GM12878 (cell line): ENCODE data around the gene C3. TPM values are rescaled to one million over a fixed set of nuclear protein-coding genes. Genes with fewer than 3 reads are reported as not detected.
A peak's percentile ranks its signal among the peaks of the same experiment; 100 is the strongest.

Experiments used
- ATF7 ChIP-seq: fragments of 450-650 bp; IDR thresholded peaks from 2 replicates; pipeline ENCODE4 v1.6.1; 2016; ENCODE audit warnings: low read depth, mild to moderate bottlenecking
- BHLHE40 ChIP-seq, 2 experiments: fragments of 450-650 bp in 1 of 2; IDR thresholded peaks; 2 replicates each; pipeline ENCODE4 v1.6.1; 2011 to 2017; ENCODE audit warnings: low read depth in 2 of 2, borderline replicate concordance in 1 of 2, improper control_type of control experiment in 1 of 2, low read length in 1 of 2, mild to moderate bottlenecking in 1 of 2
- EP300 ChIP-seq, 2 experiments: fragments of 150-350 bp in 1 of 2; IDR thresholded peaks; 2 replicates each; pipeline ENCODE4 v1.6.1; 2011 to 2012; ENCODE audit warnings: low read depth in 2 of 2, low read length in 2 of 2, borderline replicate concordance in 1 of 2, improper control_type of control experiment in 1 of 2, inconsistent platforms in 1 of 2; ENCODE audit not compliant: control insufficient read depth in 1 of 2
- FOXM1 ChIP-seq: IDR thresholded peaks from 2 replicates; pipeline ENCODE4 v1.6.1; 2012; ENCODE audit warnings: low read depth, mild to moderate bottlenecking, inconsistent platforms, low read length, moderate library complexity
- IKZF1 ChIP-seq: fragments of 450-650 bp; conservative IDR thresholded peaks from 2 replicates; pipeline ENCODE4 v1.6.1; 2017; ENCODE audit warnings: antibody characterized with exemption, mild to moderate bottlenecking
- NBN ChIP-seq: fragments of 450-650 bp; IDR thresholded peaks from 2 replicates; pipeline ENCODE4 v1.6.1; 2016
- NFIC ChIP-seq: IDR thresholded peaks from 2 replicates; pipeline ENCODE4 v1.6.1; 2012; ENCODE audit warnings: low read depth, mild to moderate bottlenecking, inconsistent platforms, low read length, moderate library complexity
- POU2F2 ChIP-seq: IDR thresholded peaks from 3 replicates; pipeline ENCODE4 v1.6.1; 2011; ENCODE audit warnings: low read depth, mild to moderate bottlenecking, low read length, borderline replicate concordance
- ZBED1 ChIP-seq: IDR thresholded peaks from 2 replicates; pipeline ENCODE4 v1.6.1; 2016; ENCODE audit warnings: borderline replicate concordance
- polyA plus RNA-seq, 11 experiments: library from polyadenylated mRNA; depleted of rRNA in 4 of 11; unstranded in 6 of 11; stranded (reverse) in 5 of 11; fragments of >200 nt; fragmentation: Nextera tagmentation in 4 of 11; fragmentation: Illumina TruSeq in 1 of 11; extraction: Ambion mirVana in 4 of 11; extraction: Trizol in 1 of 11; gene quantifications; 1 replicate in 1 of 11; 2 replicates in 10 of 11; pipeline versions ENCODE4 v1.2.1 to v1.2.3, GENCODE V29; 2011 to 2016; ENCODE audit warnings: inconsistent platforms in 2 of 11, missing spikeins in 2 of 11, low read depth in 1 of 11
- total RNA-seq, 4 experiments: library from RNA; depleted of rRNA in 3 of 4; stranded (reverse); fragments of >200 nt in 3 of 4; fragmentation: Illumina TruSeq in 1 of 4; extraction: Trizol in 1 of 4; gene quantifications; 2 replicates each; pipeline versions ENCODE4 v1.2.1 to v1.2.3, GENCODE V29; 2013 to 2021
- TF ChIP-seq, protein P1 (sequence below): fragments of 450-650 bp; IDR thresholded peaks from 2 replicates; pipeline ENCODE4 v1.6.1; 2017; ENCODE audit warnings: mild to moderate bottlenecking, moderate library complexity
- TF ChIP-seq, protein P2 (sequence below): fragments of 450-650 bp; IDR thresholded peaks from 2 replicates; pipeline ENCODE4 v1.6.1; 2016; ENCODE audit warnings: mild to moderate bottlenecking
- TF ChIP-seq, protein P3 (sequence below): IDR thresholded peaks from 2 replicates; pipeline ENCODE4 v1.6.1; 2012; ENCODE audit warnings: low read length, inconsistent platforms

The C3 gene
- total and polyA plus RNA-seq, 10 of the 15 experiments (the other 5 are each of a cell fraction or from before 2014, with no cell fraction given) = 0.20 to 6.7 (median 0.72) TPM

DNA sequence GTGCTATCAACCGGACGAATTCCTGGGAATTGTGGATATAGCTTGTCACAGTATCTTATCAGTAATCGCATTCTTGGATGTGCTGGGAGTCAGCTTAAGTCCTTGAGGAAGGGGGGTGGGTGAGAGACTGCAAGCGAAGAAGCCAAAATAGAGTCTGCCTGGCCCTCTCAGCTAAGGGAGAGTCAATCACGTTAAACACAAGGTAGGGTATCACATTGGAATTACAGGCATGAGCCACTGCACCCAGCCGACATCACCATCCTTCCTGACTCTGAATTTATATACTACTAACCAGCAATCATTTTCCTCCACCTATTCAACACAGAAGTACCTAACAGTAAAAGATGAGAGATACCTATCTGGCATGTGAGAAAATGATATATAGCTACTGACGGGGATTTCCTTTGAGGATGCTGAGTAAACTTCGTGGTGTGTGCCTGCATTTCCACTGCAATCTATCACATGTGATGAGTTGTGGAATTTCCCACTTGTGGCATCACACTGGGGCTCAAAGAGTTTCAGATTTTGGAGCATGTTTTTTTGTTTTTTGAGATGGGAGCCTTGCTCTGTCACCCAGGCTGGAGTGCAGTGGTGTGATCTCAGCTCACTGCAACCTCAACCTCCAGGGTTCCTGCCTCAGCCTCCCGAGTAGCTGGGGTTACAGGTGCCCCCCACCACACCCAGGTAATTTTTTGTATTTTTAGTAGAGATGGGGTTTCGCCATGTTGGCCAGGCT lies 58.8 kb downstream of the C3 start (continued):
- TF ChIP-seq NFIC (peak; percentile 69; the same call in 1 of the 2 replicates), EP300 (IDR thresholded peaks at IDR 0.05; ENCODE audit: borderline replicate concordance in 1 of 2, control insufficient read depth in 1 of 2, low read depth in 2 of 2, low read length in 2 of 2) (peak in 1 of 2 experiments; percentile 32; a peak in 2 of 4 replicates), NBN (peak; percentile 78), FOXM1 (peak; percentile 61; the same call in 1 of the 2 replicates), BHLHE40 (IDR thresholded peaks at IDR 0.05; ENCODE audit: borderline replicate concordance in 1 of 2, low read depth in 2 of 2, low read length in 1 of 2) (peak; percentile 89 to 90), IKZF1 (peak; percentile 79), POU2F2 (peak; percentile 27; the same call in 1 of the 3 replicates), ATF7 (peak; percentile 58), ZBED1 (0 out of 2 replicates have a peak, but pooled peaks have one; percentile 50)
- TF ChIP-seq, protein P1, sequence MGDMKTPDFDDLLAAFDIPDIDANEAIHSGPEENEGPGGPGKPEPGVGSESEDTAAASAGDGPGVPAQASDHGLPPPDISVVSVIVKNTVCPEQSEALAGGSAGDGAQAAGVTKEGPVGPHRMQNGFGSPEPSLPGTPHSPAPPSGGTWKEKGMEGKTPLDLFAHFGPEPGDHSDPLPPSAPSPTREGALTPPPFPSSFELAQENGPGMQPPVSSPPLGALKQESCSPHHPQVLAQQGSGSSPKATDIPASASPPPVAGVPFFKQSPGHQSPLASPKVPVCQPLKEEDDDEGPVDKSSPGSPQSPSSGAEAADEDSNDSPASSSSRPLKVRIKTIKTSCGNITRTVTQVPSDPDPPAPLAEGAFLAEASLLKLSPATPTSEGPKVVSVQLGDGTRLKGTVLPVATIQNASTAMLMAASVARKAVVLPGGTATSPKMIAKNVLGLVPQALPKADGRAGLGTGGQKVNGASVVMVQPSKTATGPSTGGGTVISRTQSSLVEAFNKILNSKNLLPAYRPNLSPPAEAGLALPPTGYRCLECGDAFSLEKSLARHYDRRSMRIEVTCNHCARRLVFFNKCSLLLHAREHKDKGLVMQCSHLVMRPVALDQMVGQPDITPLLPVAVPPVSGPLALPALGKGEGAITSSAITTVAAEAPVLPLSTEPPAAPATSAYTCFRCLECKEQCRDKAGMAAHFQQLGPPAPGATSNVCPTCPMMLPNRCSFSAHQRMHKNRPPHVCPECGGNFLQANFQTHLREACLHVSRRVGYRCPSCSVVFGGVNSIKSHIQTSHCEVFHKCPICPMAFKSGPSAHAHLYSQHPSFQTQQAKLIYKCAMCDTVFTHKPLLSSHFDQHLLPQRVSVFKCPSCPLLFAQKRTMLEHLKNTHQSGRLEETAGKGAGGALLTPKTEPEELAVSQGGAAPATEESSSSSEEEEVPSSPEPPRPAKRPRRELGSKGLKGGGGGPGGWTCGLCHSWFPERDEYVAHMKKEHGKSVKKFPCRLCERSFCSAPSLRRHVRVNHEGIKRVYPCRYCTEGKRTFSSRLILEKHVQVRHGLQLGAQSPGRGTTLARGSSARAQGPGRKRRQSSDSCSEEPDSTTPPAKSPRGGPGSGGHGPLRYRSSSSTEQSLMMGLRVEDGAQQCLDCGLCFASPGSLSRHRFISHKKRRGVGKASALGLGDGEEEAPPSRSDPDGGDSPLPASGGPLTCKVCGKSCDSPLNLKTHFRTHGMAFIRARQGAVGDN = peak; percentile 43; the same call in 1 of the 2 replicates
- TF ChIP-seq, protein P2, sequence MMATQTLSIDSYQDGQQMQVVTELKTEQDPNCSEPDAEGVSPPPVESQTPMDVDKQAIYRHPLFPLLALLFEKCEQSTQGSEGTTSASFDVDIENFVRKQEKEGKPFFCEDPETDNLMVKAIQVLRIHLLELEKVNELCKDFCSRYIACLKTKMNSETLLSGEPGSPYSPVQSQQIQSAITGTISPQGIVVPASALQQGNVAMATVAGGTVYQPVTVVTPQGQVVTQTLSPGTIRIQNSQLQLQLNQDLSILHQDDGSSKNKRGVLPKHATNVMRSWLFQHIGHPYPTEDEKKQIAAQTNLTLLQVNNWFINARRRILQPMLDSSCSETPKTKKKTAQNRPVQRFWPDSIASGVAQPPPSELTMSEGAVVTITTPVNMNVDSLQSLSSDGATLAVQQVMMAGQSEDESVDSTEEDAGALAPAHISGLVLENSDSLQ = peak; percentile 89
- TF ChIP-seq, protein P3, sequence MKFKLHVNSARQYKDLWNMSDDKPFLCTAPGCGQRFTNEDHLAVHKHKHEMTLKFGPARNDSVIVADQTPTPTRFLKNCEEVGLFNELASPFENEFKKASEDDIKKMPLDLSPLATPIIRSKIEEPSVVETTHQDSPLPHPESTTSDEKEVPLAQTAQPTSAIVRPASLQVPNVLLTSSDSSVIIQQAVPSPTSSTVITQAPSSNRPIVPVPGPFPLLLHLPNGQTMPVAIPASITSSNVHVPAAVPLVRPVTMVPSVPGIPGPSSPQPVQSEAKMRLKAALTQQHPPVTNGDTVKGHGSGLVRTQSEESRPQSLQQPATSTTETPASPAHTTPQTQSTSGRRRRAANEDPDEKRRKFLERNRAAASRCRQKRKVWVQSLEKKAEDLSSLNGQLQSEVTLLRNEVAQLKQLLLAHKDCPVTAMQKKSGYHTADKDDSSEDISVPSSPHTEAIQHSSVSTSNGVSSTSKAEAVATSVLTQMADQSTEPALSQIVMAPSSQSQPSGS = peak; percentile 45; the same call in 1 of the 2 replicates
